Activated T-helper 17 cell treated with anti-CD3 and anti-CD28 coated beads, Interleukin-2, amount 50 U/mL, for 72 hours (primary cell): ENCODE data around the gene DHPS. TPM values are rescaled to one million over a fixed set of nuclear protein-coding genes. Genes with fewer than 3 reads are reported as not detected.
"Not testable (repeated sequence)": the region's sequence is repeated elsewhere in the genome, so short reads cannot be mapped to it uniquely, and the experiment has no call there.

Source experiments
- ATAC-seq: fragments of 150-1000 bp; cut with Tn5 transposase; replicated peaks from 2 replicates; pipeline ENCODE4 v1.10.0; 2021; ENCODE audit warnings: mild to moderate bottlenecking, moderate library complexity
- H3K27ac Mint-ChIP-seq: one replicate; pipeline ENCODE4 v1.8.0; 2022; ENCODE audit warnings: mixed read lengths
- H3K27me3 Mint-ChIP-seq: one replicate; pipeline ENCODE4 v1.8.0; 2022; ENCODE audit warnings: mixed read lengths
- H3K36me3 Mint-ChIP-seq: one replicate; pipeline ENCODE4 v1.8.0; 2022; ENCODE audit warnings: low read depth, mild to moderate bottlenecking, mixed read lengths
- H3K4me1 Mint-ChIP-seq: one replicate; pipeline ENCODE4 v1.8.0; 2022; ENCODE audit warnings: mixed read lengths
- H3K4me3 Mint-ChIP-seq: one replicate; pipeline ENCODE4 v1.8.0; 2022; ENCODE audit warnings: mild to moderate bottlenecking, mixed read lengths
- H3K9me3 Mint-ChIP-seq: one replicate; pipeline ENCODE4 v1.8.0; 2022; ENCODE audit warnings: mixed read lengths
- total RNA-seq, 2 donors: library from RNA; stranded (reverse); gene quantifications; one replicate each; pipeline ENCODE4 v1.2.3, GENCODE V29; 2022

The DHPS gene
- total RNA-seq, 2 donors from 2014 or later: 125 to 167 TPM

DNA sequence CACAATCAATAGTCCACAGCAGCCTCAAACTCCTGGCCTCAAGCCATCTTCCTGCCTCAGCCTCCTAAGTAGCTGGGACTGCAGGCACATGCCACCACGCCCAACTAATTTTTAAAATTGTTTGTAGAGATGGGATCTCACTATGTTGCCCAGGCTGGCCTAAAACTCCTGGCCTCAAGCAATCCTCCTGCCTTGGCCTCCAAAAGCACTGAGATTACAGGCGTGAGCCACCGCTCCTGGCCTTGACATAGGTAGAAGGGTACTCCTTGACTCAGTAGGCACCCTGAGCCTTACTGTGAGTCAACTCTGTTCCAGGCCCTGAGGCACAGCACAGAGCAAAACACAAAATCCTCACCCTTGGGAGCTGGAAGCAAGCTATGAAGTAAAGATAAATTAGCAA, 34.2 kb upstream of the DHPS start:
- no peak for ATAC-seq
- Mint-ChIP-seq H3K27me3 (no peaks in the 10 kb centered on the region), H3K4me1 (peaks cover 9% of the 10 kb centered on the region), H3K9me3 (no peaks in the 10 kb centered on the region), H3K4me3 (no peak overlapping the region), H3K27ac (no peak overlapping the region), H3K36me3 (peaks cover 90% of the 10 kb centered on the region)

- ATAC-seq: no peak
- Mint-ChIP-seq H3K4me1 (peaks cover 4% of the 10 kb centered on the region), H3K36me3 (peaks cover 90% of the 10 kb centered on the region), H3K27me3 (no peaks in the 10 kb centered on the region), H3K4me3 (no peak overlapping the region), H3K9me3 (no peaks in the 10 kb centered on the region), H3K27ac (no peak overlapping the region)
Observed at GRCh38 chr19:12715102-12715501, 33.4 kb upstream of the DHPS start.

DNA sequence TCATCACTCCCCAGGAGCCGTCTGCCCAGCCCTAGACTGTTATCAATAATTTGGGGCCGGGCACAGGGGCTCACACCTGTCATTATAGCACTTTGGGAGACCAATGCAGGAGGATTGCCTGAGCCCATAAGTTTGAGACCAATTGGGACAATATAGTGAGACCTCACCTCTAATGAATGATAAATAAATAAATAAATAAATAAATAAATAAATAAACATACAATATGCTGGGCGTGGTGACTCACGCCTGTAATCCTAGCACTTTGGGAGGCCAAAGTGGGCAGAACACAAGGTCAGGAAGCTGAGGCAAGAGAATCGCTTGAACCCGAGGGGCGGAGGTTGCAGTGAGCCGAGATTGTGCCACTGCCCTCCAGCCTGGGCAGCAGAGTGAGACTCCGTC, 31.6 kb upstream of the DHPS start:
- not testable (repeated sequence) for H3K27ac Mint-ChIP-seq, H3K4me1 Mint-ChIP-seq, H3K27me3 Mint-ChIP-seq, H3K4me3 Mint-ChIP-seq, H3K9me3 Mint-ChIP-seq, ATAC-seq
- H3K36me3 Mint-ChIP-seq: peaks cover 93% of the 10 kb centered on the region

DNA sequence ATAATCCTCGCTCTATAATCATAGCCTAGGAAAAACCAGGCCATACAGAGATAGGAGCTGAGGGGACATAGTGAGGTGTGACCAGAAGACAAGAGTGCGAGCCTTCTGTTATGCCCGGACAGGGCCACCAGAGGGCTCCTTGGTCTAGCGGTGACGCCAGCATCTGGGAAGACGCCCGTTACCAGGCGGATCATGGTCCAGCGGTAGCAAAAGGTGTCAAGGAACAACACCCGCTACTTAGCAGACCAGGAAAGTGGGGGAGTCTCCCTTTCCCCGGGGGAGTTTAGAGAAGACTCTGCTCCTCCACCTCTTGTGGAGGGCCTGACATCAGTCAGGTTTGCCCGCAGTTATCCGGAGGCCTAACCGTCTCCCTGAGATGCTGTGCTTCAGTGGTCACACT, 30.4 kb upstream of the DHPS start:
- not testable (repeated sequence) for H3K27ac Mint-ChIP-seq, H3K4me1 Mint-ChIP-seq, H3K4me3 Mint-ChIP-seq, H3K9me3 Mint-ChIP-seq, ATAC-seq, H3K27me3 Mint-ChIP-seq
- H3K36me3 Mint-ChIP-seq: peaks cover 93% of the 10 kb centered on the region

DNA sequence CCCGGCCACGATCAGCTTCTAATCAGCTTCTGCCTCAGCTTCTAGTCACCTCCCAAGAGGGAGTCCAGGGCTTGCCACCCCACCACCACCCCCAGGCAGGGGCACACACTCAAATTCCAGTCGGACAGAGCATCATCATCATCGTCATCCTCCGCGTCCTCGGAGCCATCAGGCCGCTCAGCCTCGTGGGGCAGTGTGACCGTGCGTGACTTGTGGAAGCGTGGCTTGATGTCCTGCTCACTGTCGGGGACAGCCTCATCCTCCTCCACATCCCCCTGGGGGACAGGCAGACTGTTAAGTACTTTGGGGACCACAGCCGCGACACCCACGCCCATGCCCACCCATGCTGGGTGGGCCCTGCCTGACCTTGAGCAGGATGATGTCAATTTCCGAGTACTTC, 29.5 kb upstream of the DHPS start:
- no peak for ATAC-seq
- no peaks in the 10 kb centered on the region for H3K4me1 Mint-ChIP-seq
- H3K27me3 Mint-ChIP-seq: no peaks in the 10 kb centered on the region
- H3K27ac Mint-ChIP-seq: no peak overlapping the region
- H3K9me3 Mint-ChIP-seq: no peaks in the 10 kb centered on the region
- no peak overlapping the region for H3K4me3 Mint-ChIP-seq
- H3K36me3 Mint-ChIP-seq: peaks cover 93% of the 10 kb centered on the region

GRCh38 chr19:12708641-12709040, 27.0 kb upstream of the DHPS start:
- Mint-ChIP-seq H3K36me3 (peaks cover 96% of the 10 kb centered on the region), H3K4me1 (no peaks in the 10 kb centered on the region), H3K27ac (no peak overlapping the region), H3K9me3 (no peaks in the 10 kb centered on the region), H3K4me3 (no peak overlapping the region), H3K27me3 (no peaks in the 10 kb centered on the region)
- no peak for ATAC-seq

- Mint-ChIP-seq H3K36me3 (peaks cover 95% of the 10 kb centered on the region), H3K27ac (no peak overlapping the region), H3K4me1 (no peaks in the 10 kb centered on the region)
Observed at GRCh38 chr19:12706332-12706718, 24.6 kb upstream of the DHPS start.

GRCh38 chr19:12705654-12706331, 24.1 kb upstream of the DHPS start:
- ATAC-seq: no peak
- peaks cover 95% of the 10 kb centered on the region for H3K36me3 Mint-ChIP-seq
- H3K4me3 Mint-ChIP-seq: no peak overlapping the region
- H3K27ac Mint-ChIP-seq: no peak overlapping the region
- no peaks in the 10 kb centered on the region for H3K4me1 Mint-ChIP-seq
- H3K9me3 Mint-ChIP-seq: no peaks in the 10 kb centered on the region
- H3K27me3 Mint-ChIP-seq: no peaks in the 10 kb centered on the region

More at GRCh38 chr19:12706332-12706718, 24.6 kb upstream of the DHPS start:
- no peak for ATAC-seq
- H3K4me3 Mint-ChIP-seq: no peak overlapping the region
- H3K9me3 Mint-ChIP-seq: no peaks in the 10 kb centered on the region
- H3K27me3 Mint-ChIP-seq: no peaks in the 10 kb centered on the region

DNA sequence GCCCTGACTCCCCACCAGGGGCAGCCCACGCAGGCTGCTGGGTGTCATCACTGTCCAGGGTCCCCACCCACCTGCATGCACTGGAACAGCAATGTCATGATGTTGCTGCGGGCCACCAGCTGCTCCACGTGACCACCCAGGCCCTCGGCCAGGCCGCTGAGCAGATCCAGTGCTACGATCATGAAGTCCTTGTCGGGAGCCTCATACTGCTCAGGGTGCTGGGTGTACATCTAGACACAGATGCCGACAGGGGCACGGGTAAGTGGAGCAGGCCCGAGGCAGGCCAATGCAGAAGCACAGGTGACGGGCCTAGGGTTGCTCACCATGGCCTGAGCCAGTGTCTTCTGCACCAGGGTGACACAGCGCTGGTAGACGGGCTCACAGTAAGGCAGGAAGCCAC, 23.5 kb upstream of the DHPS start:
- no peaks in the 10 kb centered on the region for H3K4me1 Mint-ChIP-seq
- peaks cover 91% of the 10 kb centered on the region for H3K36me3 Mint-ChIP-seq
- H3K9me3 Mint-ChIP-seq: no peaks in the 10 kb centered on the region
- no peak for ATAC-seq
- no peak overlapping the region for H3K27ac Mint-ChIP-seq
- no peak overlapping the region for H3K4me3 Mint-ChIP-seq
- H3K27me3 Mint-ChIP-seq: no peaks in the 10 kb centered on the region

DNA sequence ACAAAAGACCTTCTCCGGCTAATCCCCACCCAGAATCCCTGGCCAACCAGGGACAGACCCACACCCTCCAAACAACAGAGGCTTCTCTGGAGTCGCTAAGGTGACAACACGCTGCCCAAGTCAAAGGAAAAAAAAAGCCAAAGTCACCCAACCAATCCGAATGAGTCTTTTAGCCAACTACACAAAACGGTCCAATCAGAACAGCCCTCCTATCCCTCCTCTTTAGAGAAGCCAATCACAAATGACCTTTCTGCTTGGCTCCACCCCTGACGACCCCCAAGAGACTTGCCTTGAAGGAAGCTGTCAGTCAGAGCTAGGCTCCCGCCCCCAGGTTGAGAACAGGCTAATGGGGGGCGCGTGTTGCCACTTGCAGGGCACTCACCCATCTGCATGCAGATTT, 21.4 kb upstream of the DHPS start:
- Mint-ChIP-seq H3K9me3 (no peaks in the 10 kb centered on the region), H3K4me3 (no peak overlapping the region), H3K4me1 (peaks cover 3% of the 10 kb centered on the region), H3K36me3 (peaks cover 81% of the 10 kb centered on the region), H3K27me3 (no peaks in the 10 kb centered on the region), H3K27ac (no peak overlapping the region)
- no peak for ATAC-seq

DNA sequence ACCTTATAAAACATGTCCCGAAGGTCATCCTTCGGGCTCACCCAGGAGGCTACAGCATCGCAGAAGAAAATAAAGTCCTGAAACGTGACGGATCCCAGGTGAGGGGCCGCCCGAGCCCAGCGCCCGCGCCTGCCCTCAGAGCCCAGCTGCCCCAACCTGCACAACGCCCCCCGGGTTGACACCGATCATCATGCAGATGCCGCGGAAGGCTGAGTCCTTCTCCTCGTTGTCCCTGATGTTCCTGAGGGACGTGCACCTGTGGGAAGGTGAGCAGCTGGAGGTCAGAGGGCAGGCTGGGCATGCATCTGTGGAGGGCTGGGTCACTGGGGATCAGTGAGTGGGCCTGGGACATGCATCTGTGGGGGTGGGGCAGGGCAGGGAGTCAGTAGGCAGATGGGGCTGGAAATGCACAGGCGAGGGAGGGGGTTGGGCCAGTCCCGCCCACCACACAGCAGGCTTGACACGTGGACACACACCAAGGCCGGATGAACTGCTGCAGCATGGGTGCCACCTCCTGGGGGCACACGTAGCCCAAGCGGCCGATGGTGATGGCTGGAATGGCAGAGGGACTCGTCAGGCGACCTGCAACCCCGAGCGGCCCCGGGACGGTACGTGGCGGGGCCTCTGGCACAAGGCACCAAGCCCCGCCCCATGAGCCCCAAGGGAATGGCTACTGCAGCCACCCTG, 20.1 kb upstream of the DHPS start:
- peaks cover 5% of the 10 kb centered on the region for H3K4me1 Mint-ChIP-seq
- no peaks in the 10 kb centered on the region for H3K9me3 Mint-ChIP-seq
- no peak for ATAC-seq
- peaks cover 72% of the 10 kb centered on the region for H3K36me3 Mint-ChIP-seq
- H3K27me3 Mint-ChIP-seq: no peaks in the 10 kb centered on the region
- no peak overlapping the region for H3K4me3 Mint-ChIP-seq
- H3K27ac Mint-ChIP-seq: no peak overlapping the region

- Mint-ChIP-seq H3K4me3 (peak overlapping the region; percentile 43), H3K27ac (no peak overlapping the region), H3K9me3 (no peaks in the 10 kb centered on the region), H3K36me3 (peaks cover 40% of the 10 kb centered on the region), H3K4me1 (peaks cover 5% of the 10 kb centered on the region), H3K27me3 (no peaks in the 10 kb centered on the region)
- no peak for ATAC-seq
Observed at GRCh38 chr19:12698138-12698537, 16.5 kb upstream of the DHPS start.

DNA sequence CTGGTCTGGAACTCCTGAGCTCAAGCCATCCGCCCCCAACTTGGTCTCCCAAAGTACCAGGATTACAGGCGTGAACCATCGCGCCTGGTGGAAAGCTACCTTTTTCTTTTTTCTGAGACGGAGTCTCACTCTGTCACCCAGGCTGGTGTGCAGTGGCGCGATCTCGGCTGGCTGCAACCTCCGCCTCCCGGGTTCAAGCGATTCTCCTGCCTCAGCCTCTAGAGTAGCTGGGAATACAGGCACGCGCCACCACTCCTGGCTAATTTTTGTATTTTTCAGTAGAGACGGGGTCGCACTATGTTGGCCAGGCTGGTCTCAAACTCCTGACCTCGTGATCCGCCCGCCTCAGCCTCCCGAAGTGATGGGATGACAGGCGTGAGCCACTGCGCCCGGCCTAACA, 15.7 kb upstream of the DHPS start:
- Mint-ChIP-seq H3K36me3 (peaks cover 33% of the 10 kb centered on the region), H3K4me3 (peak overlapping the region; percentile 89)
- not testable (repeated sequence) for H3K27ac Mint-ChIP-seq, ATAC-seq, H3K27me3 Mint-ChIP-seq, H3K9me3 Mint-ChIP-seq, H3K4me1 Mint-ChIP-seq

- Mint-ChIP-seq H3K36me3 (peaks cover 27% of the 10 kb centered on the region), H3K4me3 (peak within 1 kb of the TSS; percentile 89), H3K27me3 (no peaks in the 10 kb centered on the region), H3K4me1 (peaks cover 5% of the 10 kb centered on the region), H3K9me3 (no peaks in the 10 kb centered on the region), H3K27ac (peak within 1 kb of the TSS; percentile 84)
- ATAC-seq: peak; percentile 94
Observed at GRCh38 chr19:12696366-12697335, 15.0 kb upstream of the DHPS start, which contains the start of gene FBXW9. Gene FBXW9 (minus strand): TSS chr19:12696631. CDS start chr19:12696581, 50 bp downstream.
